Middle frontal gyrus (tissue), 1 donor: ENCODE data around the gene CBR4.
"Not testable (repeated sequence)": the region's sequence is repeated elsewhere in the genome, so short reads cannot be mapped to it uniquely, and the experiment has no call there.

ENCODE experiments used
- DNase-seq: peaks from one replicate; pipeline ENCODE4 v3.0.0-alpha.2; 2015; ENCODE audit warnings: low spot score; ENCODE audit errors: extremely low spot score

Gene CBR4

GRCh38 chr4:168994958-168995357 lies 15.1 kb downstream of the CBR4 start:
- no peak for DNase-seq

- DNase-seq: no peak
Measured at GRCh38 chr4:168993714-168994510, 16.1 kb downstream of the CBR4 start.

- DNase-seq: not testable (repeated sequence)
Measured at GRCh38 chr4:168992952-168993482, 17.0 kb downstream of the CBR4 start.

- no peak for DNase-seq
Measured at GRCh38 chr4:168981942-168982341, 28.1 kb downstream of the CBR4 start.

GRCh38 chr4:168981460-168981859 lies 28.6 kb downstream of the CBR4 start:
- no peak for DNase-seq

- DNase-seq: no peak
Measured at GRCh38 chr4:168979338-168979737, 30.7 kb downstream of the CBR4 start.

GRCh38 chr4:168978001-168978700 lies 31.9 kb downstream of the CBR4 start:
- no peak for DNase-seq

GRCh38 chr4:168972596-168972995 lies 37.5 kb downstream of the CBR4 start:
- no peak for DNase-seq

- DNase-seq: no peak
Measured at GRCh38 chr4:168960716-168961115, 49.3 kb downstream of the CBR4 start.

- DNase-seq: no peak
Measured at GRCh38 chr4:168955674-168956073, 54.4 kb downstream of the CBR4 start.

GRCh38 chr4:168952821-168953246 lies 57.2 kb downstream of the CBR4 start:
- not testable (repeated sequence) for DNase-seq

- no peak for DNase-seq
Measured at GRCh38 chr4:168945291-168945690, 64.8 kb downstream of the CBR4 start.

GRCh38 chr4:168942985-168943384 lies 67.1 kb downstream of the CBR4 start:
- DNase-seq: no peak
